HK-2 (cell line): Measurements from ENCODE around the gene TNFRSF12A.

Source experiments
- DNase-seq: peaks from one replicate; pipeline ENCODE4 v3.0.0-alpha.2; 2018; ENCODE audit not compliant: unreplicated experiment

The TNFRSF12A gene

GRCh38 chr16:3012828-3013420 lies 7.2 kb upstream of the TNFRSF12A start, which contains the start of gene CLDN9:
Gene CLDN9, plus strand, starts transcription at chr16:3012923. Its CDS starts 440 bp downstream, at chr16:3013363.
- DNase-seq: no peak

GRCh38 chr16:3013491-3013951 lies 6.6 kb upstream of the TNFRSF12A start:
- DNase-seq: no peak

- DNase-seq: no peak
Observed at GRCh38 chr16:3013998-3014690, 6.0 kb upstream of the TNFRSF12A start.

GRCh38 chr16:3014971-3015370 lies 5.2 kb upstream of the TNFRSF12A start:
- DNase-seq: no peak

GRCh38 chr16:3015865-3016521 lies 4.2 kb upstream of the TNFRSF12A start:
- no peak for DNase-seq

GRCh38 chr16:3017344-3017743 lies 2.8 kb upstream of the TNFRSF12A start:
- DNase-seq: no peak

- no peak for DNase-seq
Observed at GRCh38 chr16:3017794-3018506, 2.2 kb upstream of the TNFRSF12A start, which contains the start of gene CLDN6. Gene CLDN6, minus strand, starts transcription at chr16:3018183. Its CDS starts 2,162 bp downstream, at chr16:3016021.

DNA sequence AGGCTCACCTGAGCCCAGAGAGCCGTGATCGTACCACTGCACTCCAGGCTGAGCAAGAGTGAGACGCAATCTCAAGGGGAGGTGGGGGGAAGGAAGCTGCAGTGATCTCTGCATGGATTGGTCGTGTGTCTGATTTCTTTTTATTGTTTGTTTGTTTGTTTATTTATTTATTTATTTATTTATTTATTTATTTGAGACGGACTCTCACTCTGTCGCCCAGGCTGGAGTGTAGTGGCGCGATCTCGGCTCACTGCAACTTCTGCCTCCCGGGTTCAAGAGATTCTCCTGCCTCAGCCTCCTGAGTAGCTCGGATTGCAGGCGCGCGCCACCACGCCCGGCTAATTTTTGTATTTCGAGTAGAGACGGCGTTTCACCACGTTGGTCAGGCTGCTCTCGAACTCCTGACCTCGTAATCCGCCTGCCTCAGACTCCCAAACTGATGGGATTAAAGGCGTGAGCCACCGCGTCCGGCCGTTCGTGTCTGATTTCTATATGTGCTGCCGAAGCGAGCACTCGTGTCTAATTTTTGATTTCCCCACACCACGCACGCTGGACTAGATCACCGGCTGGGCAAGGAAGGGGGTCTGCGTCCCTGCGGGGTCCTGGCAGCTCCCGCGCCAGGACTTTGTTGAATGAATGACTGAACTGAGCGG lies 448 bp upstream of the TNFRSF12A start:
- no peak for DNase-seq

DNA sequence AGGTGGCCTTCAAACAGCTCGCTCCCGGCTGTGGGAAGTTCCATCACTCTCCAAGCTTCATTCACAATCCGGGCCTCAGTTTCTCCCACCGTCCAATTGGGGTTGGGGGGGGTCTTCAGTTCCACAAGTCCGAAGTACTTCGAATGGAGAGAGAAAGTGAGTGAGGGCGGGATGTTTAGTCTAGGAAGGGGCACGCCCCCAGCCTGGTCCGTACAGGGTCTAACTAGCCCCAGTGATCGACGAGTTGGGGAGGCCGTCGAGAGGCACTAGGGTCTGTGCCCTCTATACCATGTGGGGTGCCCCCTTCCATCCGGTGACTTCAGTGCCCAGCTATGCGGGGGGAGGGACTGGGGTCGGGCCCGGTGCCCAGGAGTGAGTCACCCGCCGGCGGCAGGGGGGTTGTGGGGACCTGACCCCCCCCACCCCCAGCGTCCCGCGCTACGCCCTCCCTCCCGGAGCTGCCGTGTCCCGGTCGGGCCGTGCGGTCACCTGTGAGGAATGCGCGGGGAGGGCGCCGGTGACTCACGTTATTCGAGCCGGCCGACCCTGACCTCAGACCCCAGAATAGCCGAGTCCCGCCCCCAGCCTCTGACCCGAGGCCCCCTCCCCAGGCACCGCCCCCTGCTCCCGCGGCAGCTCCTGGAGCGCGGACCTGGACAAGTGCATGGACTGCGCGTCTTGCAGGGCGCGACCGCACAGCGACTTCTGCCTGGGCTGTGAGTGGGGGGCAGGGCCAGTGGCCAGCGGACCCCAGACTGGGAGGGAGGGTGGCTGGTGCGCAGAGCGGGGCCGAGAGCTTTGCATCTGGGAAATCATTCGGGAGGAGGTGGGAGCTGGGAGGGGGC lies 658 bp downstream of the TNFRSF12A start:
- DNase-seq: peak; percentile 93

DNA sequence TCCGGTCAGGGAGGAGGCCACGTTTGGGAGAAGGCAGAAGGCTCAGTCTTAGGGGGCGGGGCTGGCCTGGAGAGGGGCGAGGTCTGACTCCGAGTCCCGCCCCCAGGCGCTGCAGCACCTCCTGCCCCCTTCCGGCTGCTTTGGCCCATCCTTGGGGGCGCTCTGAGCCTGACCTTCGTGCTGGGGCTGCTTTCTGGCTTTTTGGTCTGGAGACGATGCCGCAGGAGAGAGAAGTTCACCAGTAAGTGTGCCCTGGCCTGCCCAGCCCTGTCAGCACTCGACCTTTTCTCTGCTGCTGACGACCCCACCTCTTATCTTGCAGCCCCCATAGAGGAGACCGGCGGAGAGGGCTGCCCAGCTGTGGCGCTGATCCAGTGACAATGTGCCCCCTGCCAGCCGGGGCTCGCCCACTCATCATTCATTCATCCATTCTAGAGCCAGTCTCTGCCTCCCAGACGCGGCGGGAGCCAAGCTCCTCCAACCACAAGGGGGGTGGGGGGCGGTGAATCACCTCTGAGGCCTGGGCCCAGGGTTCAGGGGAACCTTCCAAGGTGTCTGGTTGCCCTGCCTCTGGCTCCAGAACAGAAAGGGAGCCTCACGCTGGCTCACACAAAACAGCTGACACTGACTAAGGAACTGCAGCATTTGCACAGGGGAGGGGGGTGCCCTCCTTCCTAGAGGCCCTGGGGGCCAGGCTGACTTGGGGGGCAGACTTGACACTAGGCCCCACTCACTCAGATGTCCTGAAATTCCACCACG lies 1.5 kb downstream of the TNFRSF12A start:
- peak; percentile 93 for DNase-seq

DNA sequence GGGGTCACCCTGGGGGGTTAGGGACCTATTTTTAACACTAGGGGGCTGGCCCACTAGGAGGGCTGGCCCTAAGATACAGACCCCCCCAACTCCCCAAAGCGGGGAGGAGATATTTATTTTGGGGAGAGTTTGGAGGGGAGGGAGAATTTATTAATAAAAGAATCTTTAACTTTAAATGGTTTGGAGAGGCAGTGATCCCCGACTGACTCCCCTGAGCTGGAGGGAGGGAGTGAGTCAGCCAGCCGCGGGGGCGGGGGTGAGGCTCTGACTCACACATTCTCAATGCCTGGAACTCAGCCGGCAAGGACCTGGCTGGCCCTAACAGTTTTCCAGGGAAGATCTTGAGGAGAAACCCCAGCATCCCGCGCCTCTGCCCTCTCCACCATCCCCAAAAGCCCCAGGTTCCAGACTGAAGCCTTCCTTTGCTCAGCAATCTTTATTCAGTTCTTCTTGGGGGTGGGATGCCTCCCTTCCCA lies 2.1 kb downstream of the TNFRSF12A start:
- peak; percentile 83 for DNase-seq

GRCh38 chr16:3022684-3023414 lies 2.7 kb downstream of the TNFRSF12A start:
- no peak for DNase-seq

DNA sequence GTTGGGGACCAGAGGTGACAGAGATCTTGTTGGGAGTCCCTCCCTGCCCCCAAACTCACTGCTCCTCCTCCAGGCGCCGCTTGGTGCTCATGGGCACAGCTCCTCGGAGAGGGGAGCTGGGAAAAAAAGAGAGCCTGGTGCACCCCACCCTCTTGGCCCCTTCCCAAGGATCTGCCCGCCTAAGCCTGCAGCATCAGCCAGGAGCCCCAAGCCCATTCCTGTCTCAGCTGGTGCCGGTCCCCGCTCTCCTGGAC lies 3.2 kb downstream of the TNFRSF12A start:
- peak; percentile 85 for DNase-seq

DNA sequence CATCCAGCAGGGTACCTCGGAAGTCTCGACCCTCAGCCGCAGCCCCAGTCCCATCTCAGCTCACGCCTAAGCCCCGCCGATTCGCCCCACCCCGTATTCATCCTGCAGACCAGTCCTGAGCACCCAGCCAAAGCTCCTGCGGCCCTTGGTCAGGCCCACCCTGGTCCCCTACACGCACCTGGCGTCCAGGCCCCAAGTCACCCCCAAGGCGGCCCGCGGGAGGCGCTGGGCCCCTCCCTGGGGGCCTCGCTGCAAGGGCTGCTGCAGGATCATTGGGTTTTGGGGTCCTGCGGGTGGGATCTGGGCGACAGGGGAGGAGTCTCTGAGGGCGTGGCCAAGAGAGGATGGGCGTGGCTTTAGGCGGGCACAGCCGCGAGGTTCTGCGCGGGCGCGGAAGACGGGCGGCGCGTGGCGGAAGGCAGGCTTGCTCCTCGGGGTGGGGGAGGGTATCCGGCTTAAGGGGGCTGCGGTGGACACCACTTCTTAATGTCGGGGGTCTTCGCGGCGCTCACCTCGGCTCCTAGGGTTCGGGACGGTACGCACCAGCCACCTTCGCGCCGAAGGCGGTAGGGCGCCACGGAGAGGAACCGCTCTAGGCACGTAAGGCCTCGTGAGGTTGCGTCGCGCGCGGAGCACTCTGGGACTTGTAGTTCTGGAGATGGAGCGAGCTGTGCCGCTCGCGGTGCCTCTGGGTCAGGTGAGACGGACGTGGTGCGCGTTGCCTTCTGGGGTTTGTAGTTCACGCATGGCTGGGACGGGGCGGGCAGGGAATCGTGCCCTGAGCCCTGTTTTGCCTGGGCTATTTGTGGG lies 3.7 kb downstream of the TNFRSF12A start, which contains the start of the genes HCFC1R1 and THOC6:
Gene HCFC1R1, minus strand, starts transcription at position 274 of the 810 bp plus-strand sequence. Its CDS starts 1 bp downstream, at position 273.
Gene THOC6, plus strand, starts transcription at position 367 of the 810 bp plus-strand sequence. Its CDS starts 292 bp downstream, at position 659.
- peak; percentile 95 for DNase-seq

DNA sequence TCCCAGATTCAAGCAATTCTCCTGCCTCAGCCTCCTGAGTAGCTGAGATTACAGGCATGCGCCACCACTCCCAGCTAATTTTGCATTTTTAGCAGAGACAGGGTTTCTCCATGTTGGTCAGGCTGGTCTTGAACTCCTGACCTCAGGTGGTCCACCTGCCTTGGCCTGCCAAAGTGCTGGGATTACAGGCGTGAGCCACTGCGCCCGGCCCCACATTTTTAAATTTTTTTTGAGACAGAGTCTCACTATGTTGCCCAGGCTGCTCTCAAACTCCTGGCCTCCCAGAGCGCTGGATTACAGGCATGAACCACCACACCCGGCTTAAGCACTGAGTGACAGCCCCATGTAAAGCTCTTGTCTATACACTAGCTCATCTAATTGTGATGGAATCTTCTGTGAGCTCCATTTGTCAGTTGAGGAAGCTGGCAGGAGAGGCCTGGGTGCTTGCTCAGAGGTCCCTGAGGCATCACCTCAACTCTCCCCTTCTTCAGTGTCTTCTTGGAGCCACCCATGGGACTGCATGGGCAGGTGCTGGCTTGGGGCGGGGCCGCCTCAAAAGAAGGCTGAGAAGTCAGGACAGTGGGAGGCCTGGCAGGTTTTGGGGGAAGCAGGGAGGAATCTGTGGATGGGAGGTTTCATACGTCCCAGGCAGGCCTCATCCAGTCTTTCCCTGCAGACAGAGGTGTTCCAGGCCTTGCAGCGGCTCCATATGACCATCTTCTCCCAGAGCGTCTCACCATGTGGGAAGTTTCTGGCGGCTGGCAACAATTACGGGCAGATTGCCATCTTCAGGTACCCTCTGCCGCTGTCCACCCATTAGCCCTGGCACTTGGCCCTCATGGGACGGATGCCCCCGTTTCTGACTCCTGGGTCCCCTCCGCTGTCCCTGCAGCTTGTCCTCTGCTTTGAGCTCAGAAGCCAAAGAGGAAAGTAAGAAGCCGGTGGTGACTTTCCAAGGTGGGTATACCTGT lies 5.1 kb downstream of the TNFRSF12A start:
- no peak for DNase-seq

- DNase-seq: no peak
Observed at GRCh38 chr16:3026003-3026378, 5.8 kb downstream of the TNFRSF12A start.
